ENCODE measurements around the gene PLEKHA3.
A peak's percentile ranks its signal among the peaks of the same experiment; 100 is the strongest.

PLEKHA3 gene

GRCh38 chr2:178473373-178473772, 6.9 kb upstream of the PLEKHA3 start:
- TF ChIP-seq CTCF (conservative IDR thresholded peaks at IDR 0.05; ENCODE audit: control insufficient read depth, insufficient read depth, low read depth, low read length): no peak
- DNase-seq (ENCODE audit: low read depth): no peak

DNA sequence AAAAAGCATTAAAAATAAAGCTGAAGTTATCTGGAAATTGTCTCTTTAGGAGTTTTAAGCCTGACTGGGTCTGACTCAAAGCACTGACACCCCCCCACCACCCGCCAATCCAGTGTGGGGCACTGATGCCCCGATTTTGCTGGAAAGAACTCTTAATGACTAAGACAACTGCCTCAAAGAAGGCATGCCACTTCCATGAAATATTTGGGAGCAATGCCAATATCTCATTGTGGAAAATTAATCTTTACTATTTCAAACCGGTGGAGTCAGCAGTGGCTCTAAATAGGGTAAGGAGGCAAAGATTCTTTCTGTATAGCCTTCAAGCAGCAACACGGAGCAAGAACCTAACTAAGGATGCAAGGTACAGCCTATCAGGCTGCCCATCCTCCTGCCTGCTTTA, 6.3 kb upstream of the PLEKHA3 start:
- DNase-seq (ENCODE audit: low read depth): peak; percentile 26
- no peak for TF ChIP-seq CTCF (conservative IDR thresholded peaks at IDR 0.05; ENCODE audit: control insufficient read depth, insufficient read depth, low read depth, low read length)
- H3K4me3 ChIP-seq (ENCODE audit: control insufficient read depth, low read depth, low read length): no peak overlapping the region

More at GRCh38 chr2:178473373-178473772, 6.9 kb upstream of the PLEKHA3 start:
- no peak overlapping the region for H3K4me3 ChIP-seq (ENCODE audit: control insufficient read depth, low read depth, low read length)

DNA sequence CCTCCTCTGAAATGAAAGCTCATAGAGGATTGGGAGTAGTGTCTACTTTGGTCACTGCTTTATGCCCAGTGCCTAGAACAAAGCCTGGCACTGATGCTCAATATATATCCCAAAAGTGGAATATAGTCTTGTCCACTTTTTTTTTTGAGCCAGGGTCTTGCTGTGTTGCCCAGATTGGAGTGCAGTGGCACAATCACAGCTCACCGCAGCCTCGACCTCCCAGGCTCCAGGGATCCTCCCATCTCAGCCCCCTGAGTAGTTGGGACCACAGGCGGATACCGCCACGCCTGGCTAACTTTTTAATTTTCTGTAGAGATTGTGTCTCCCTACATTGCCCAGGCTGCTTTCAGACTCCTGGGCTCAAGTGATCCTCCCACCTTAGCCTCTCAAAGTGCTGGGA, 5.7 kb upstream of the PLEKHA3 start:
- no peak for TF ChIP-seq CTCF (conservative IDR thresholded peaks at IDR 0.05; ENCODE audit: control insufficient read depth, insufficient read depth, low read depth, low read length)
- no peak overlapping the region for H3K4me3 ChIP-seq (ENCODE audit: control insufficient read depth, low read depth, low read length)
- DNase-seq (ENCODE audit: low read depth): no peak

- no peak for DNase-seq (ENCODE audit: low read depth)
- TF ChIP-seq CTCF (conservative IDR thresholded peaks at IDR 0.05; ENCODE audit: control insufficient read depth, insufficient read depth, low read depth, low read length): no peak
- no peak overlapping the region for H3K4me3 ChIP-seq (ENCODE audit: control insufficient read depth, low read depth, low read length)
Observed at GRCh38 chr2:178476477-178476876, 3.8 kb upstream of the PLEKHA3 start.

DNA sequence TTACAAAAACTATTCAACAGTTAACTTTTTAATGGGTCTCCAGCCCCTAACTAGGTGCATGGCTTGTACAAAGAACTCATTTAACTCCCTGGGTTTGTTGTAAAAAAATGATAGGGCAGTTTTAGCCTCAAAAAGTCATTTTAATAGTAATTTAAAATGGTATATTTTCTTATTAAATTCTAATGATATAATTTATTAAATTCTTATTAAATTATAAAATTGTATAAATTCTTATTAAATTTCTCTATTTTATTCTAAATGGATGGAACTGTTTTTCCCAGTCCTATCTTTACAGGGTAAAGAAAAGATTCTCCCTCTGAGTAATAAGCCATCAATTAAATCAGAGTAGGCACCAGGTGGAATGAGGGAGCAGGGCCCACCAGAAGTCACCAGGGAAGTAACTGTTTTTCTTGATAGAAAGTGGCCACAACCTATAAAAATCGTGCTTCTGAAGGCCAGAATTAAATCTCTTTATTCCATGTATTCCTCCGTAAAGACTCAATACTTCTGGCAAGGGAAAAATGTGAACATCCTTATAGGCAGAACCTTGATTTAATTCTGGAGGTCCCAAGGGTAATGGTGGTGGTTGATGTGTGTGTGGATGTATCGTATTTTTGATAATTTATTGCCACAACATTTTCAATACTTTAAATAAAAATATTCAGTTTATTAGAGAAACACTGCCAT, 2.7 kb upstream of the PLEKHA3 start:
- TF ChIP-seq CTCF (conservative IDR thresholded peaks at IDR 0.05; ENCODE audit: control insufficient read depth, insufficient read depth, low read depth, low read length): no peak
- DNase-seq (ENCODE audit: low read depth): no peak
- peak overlapping the region; percentile 99 for H3K4me3 ChIP-seq (ENCODE audit: control insufficient read depth, low read depth, low read length)

GRCh38 chr2:178478130-178478438, 2.2 kb upstream of the PLEKHA3 start:
- DNase-seq (ENCODE audit: low read depth): peak; percentile 25

More at GRCh38 chr2:178478130-178478438, 2.2 kb upstream of the PLEKHA3 start:
- TF ChIP-seq CTCF (conservative IDR thresholded peaks at IDR 0.05; ENCODE audit: control insufficient read depth, insufficient read depth, low read depth, low read length): no peak
- H3K4me3 ChIP-seq (ENCODE audit: control insufficient read depth, low read depth, low read length): peak overlapping the region; percentile 99
